H9 (cell line): Measurements from ENCODE around the gene HHIP. TPM values are rescaled to one million over a fixed set of nuclear protein-coding genes. Genes with fewer than 3 reads are reported as not detected.

Experiments
- DNase-seq: peaks from one replicate; pipeline ENCODE4 v3.0.0-alpha.2; 2017
- H2AFZ ChIP-seq: one replicate; pipeline ENCODE4 v1.6.1; 2013; ENCODE audit warnings: mild to moderate bottlenecking, low read length, control low read depth, moderate library complexity
- H2AK5ac ChIP-seq: 2 replicates; pipeline ENCODE4 v1.6.1; 2013; ENCODE audit warnings: low read length, control low read depth, mixed read lengths; ENCODE audit not compliant: insufficient read length
- H2BK120ac ChIP-seq: one replicate; pipeline ENCODE4 v1.6.1; 2013; ENCODE audit warnings: low read depth, mild to moderate bottlenecking, low read length, control low read depth, inconsistent platforms; ENCODE audit not compliant: poor library complexity, severe bottlenecking
- H2BK12ac ChIP-seq: 2 replicates; pipeline ENCODE4 v1.6.1; 2013; ENCODE audit warnings: low read length, control low read depth, mixed read lengths, low read depth; ENCODE audit not compliant: insufficient read length
- H2BK15ac ChIP-seq: 2 replicates; pipeline ENCODE4 v1.6.1; 2013; ENCODE audit warnings: low read depth, low read length, control low read depth
- H2BK20ac ChIP-seq: one replicate; pipeline ENCODE4 v1.6.1; 2013; ENCODE audit warnings: low read depth, mild to moderate bottlenecking, low read length, control low read depth, inconsistent platforms; ENCODE audit not compliant: poor library complexity, severe bottlenecking
- H2BK5ac ChIP-seq: 2 replicates; pipeline ENCODE4 v1.6.1; 2013; ENCODE audit warnings: low read length, control low read depth, mixed read lengths; ENCODE audit not compliant: insufficient read length
- H3K14ac ChIP-seq: 2 replicates; pipeline ENCODE4 v1.6.1; 2013; ENCODE audit warnings: low read length, control low read depth; ENCODE audit not compliant: insufficient read depth
- H3K18ac ChIP-seq: 2 replicates; pipeline ENCODE4 v1.6.1; 2013; ENCODE audit warnings: low read depth, mild to moderate bottlenecking, mixed read lengths, low read length, control low read depth; ENCODE audit not compliant: insufficient read length
- H3K23ac ChIP-seq: 2 replicates; pipeline ENCODE4 v1.6.1; 2013; ENCODE audit warnings: low read length, control low read depth, mixed read lengths, low read depth; ENCODE audit not compliant: insufficient read length
- H3K23me2 ChIP-seq: 2 replicates; pipeline ENCODE4 v1.6.1; 2013; ENCODE audit warnings: low read depth, mild to moderate bottlenecking, mixed read lengths, low read length, control low read depth; ENCODE audit not compliant: insufficient read length, poor library complexity, severe bottlenecking
- H3K27ac ChIP-seq: 2 replicates; pipeline ENCODE4 v1.5.1; 2013; ENCODE audit warnings: low read length, control low read depth, mixed read lengths, low read depth; ENCODE audit not compliant: insufficient read length
- H3K27me3 ChIP-seq: 2 replicates; pipeline ENCODE4 v1.6.1; 2013; ENCODE audit warnings: low read length, control low read depth, inconsistent platforms; ENCODE audit not compliant: insufficient read depth
- H3K4ac ChIP-seq: 2 replicates; pipeline ENCODE4 v1.6.1; 2013; ENCODE audit warnings: low read depth, mild to moderate bottlenecking, control low read depth, inconsistent platforms, low read length, moderate library complexity
- H3K4me1 ChIP-seq: 2 replicates; pipeline ENCODE4 v1.6.1; 2013; ENCODE audit warnings: low read length, control low read depth, inconsistent platforms; ENCODE audit not compliant: insufficient read depth
- H3K4me2 ChIP-seq: 2 replicates; pipeline ENCODE4 v1.6.1; 2013; ENCODE audit warnings: low read length, control low read depth, mixed read lengths; ENCODE audit not compliant: insufficient read length, insufficient read depth
- H3K56ac ChIP-seq: 2 replicates; pipeline ENCODE4 v1.6.1; 2013; ENCODE audit warnings: low read depth, mild to moderate bottlenecking, mixed read lengths, low read length, control low read depth; ENCODE audit not compliant: insufficient read length
- H3K79me1 ChIP-seq: 2 replicates; pipeline ENCODE4 v1.6.1; 2013; ENCODE audit warnings: low read depth, mild to moderate bottlenecking, moderate library complexity, low read length, control low read depth, inconsistent platforms; ENCODE audit not compliant: insufficient read depth, poor library complexity, severe bottlenecking
- H3K79me2 ChIP-seq: 2 replicates; pipeline ENCODE4 v1.6.1; 2013; ENCODE audit warnings: low read length, control low read depth, inconsistent platforms; ENCODE audit not compliant: insufficient read depth
- H3K9ac ChIP-seq: 2 replicates; pipeline ENCODE4 v1.6.1; 2013; ENCODE audit warnings: low read length, control low read depth, mixed read lengths; ENCODE audit not compliant: insufficient read length; ENCODE audit errors: extremely low read depth
- H3K9me3 ChIP-seq: one replicate; pipeline ENCODE4 v1.6.1; 2013; ENCODE audit warnings: low read depth, low read length, inconsistent platforms; ENCODE audit not compliant: control insufficient read depth
- H3T11ph ChIP-seq: one replicate; pipeline ENCODE4 v1.6.1; 2013; ENCODE audit warnings: mild to moderate bottlenecking, low read length, control low read depth, inconsistent platforms
- H4K20me1 ChIP-seq: one replicate; pipeline ENCODE4 v1.6.1; 2013; ENCODE audit not compliant: control insufficient read depth, insufficient read length, insufficient read depth
- H4K5ac ChIP-seq: 2 replicates; pipeline ENCODE4 v1.6.1; 2013; ENCODE audit warnings: low read depth, mild to moderate bottlenecking, mixed read lengths, low read length, control low read depth; ENCODE audit not compliant: insufficient read length
- H4K8ac ChIP-seq: replicated peaks from 2 replicates; pipeline ENCODE4 v1.6.1; 2013; ENCODE audit warnings: low read length, control low read depth, mixed read lengths, low read depth; ENCODE audit not compliant: insufficient read length
- H4K91ac ChIP-seq: 2 replicates; pipeline ENCODE4 v1.6.1; 2013; ENCODE audit warnings: low read depth, mild to moderate bottlenecking, moderate library complexity, mixed read lengths, low read length, control low read depth; ENCODE audit not compliant: insufficient read length
- H3K27ac Mint-ChIP-seq, 3 experiments: 2 replicates in 2 of 3; 3 replicates in 1 of 3; pipeline ENCODE4 v1.8.0; 2020 to 2021; ENCODE audit warnings: mixed read lengths in 3 of 3, mild to moderate bottlenecking in 1 of 3, moderate library complexity in 1 of 3
- H3K27me3 Mint-ChIP-seq: 2 replicates; pipeline ENCODE4 v1.8.0; 2021; ENCODE audit warnings: low read depth, mild to moderate bottlenecking, moderate library complexity, mixed read lengths
- H3K36me3 Mint-ChIP-seq, 3 experiments: 2 replicates in 2 of 3; 3 replicates in 1 of 3; pipeline ENCODE4 v1.8.0; 2020 to 2021; ENCODE audit warnings: low read depth in 3 of 3, mixed read lengths in 3 of 3; ENCODE audit not compliant: insufficient read depth in 1 of 3
- H3K4me1 Mint-ChIP-seq, 2 experiments: 2 replicates each; pipeline ENCODE4 v1.8.0; 2020; ENCODE audit warnings: mixed read lengths in 2 of 2
- H3K4me3 Mint-ChIP-seq, 2 experiments: 2 replicates in 1 of 2; 3 replicates in 1 of 2; pipeline ENCODE4 v1.8.0; 2020 to 2021; ENCODE audit warnings: mild to moderate bottlenecking in 2 of 2, mixed read lengths in 2 of 2, moderate library complexity in 1 of 2
- H3K9me3 Mint-ChIP-seq, 2 experiments: 2 replicates in 1 of 2; 3 replicates in 1 of 2; pipeline ENCODE4 v1.8.0; 2020; ENCODE audit warnings: mild to moderate bottlenecking in 2 of 2, mixed read lengths in 2 of 2, moderate library complexity in 1 of 2
- total RNA-seq: library from RNA; stranded (reverse); gene quantifications from 2 replicates; pipeline ENCODE4 v1.2.1, GENCODE V29; 2021
- TF ChIP-seq, protein P1 (sequence below): fragments of 200-600 bp; sonication (generic); conservative IDR thresholded peaks from 3 replicates; pipeline ENCODE4 v1.8.0; 2021; ENCODE audit warnings: antibody characterized with exemption, mild to moderate bottlenecking

The HHIP gene
- total RNA-seq, 1 experiment from 2014 or later, result 3.8 TPM

GRCh38 chr4:144723471-144723870 lies 77.5 kb downstream of the HHIP start:
- H3K4me1 Mint-ChIP-seq, result peaks cover 7 to 8% of the 10 kb centered on the region in 2 experiments

More at GRCh38 chr4:144723471-144723870, 77.5 kb downstream of the HHIP start:
- Histone ChIP-seq H3K79me2 (no peaks in the 10 kb centered on the region), H3K23me2 (no peaks in the 10 kb centered on the region), H2BK120ac (no peak overlapping the region), H3K4me1 (no peaks in the 10 kb centered on the region), H4K20me1 (no peaks in the 10 kb centered on the region), H2BK12ac (no peak overlapping the region), H2AFZ (no peak overlapping the region), H3K18ac (no peak overlapping the region), H3K14ac (no peak overlapping the region), H3T11ph (no peak overlapping the region), H2BK15ac (no peak overlapping the region), H2BK20ac (no peak overlapping the region), H3K23ac (no peak overlapping the region), H4K91ac (no peak overlapping the region), H3K27me3 (no peaks in the 10 kb centered on the region), H3K79me1 (no peaks in the 10 kb centered on the region), H4K8ac (no peak overlapping the region), H2AK5ac (no peak overlapping the region), H3K4ac (no peak overlapping the region), H3K9me3 (no peaks in the 10 kb centered on the region), H2BK5ac (no peak overlapping the region), H4K5ac (no peak overlapping the region), H3K4me2 (no peak overlapping the region), H3K56ac (no peak overlapping the region), H3K27ac (no peak overlapping the region), H3K9ac (no peak overlapping the region)
- Mint-ChIP-seq H3K36me3 (no peaks in the 10 kb centered on the region), H3K27ac (no peak overlapping the region), H3K27me3 (no peaks in the 10 kb centered on the region), H3K4me3 (no peak overlapping the region), H3K9me3 (no peaks in the 10 kb centered on the region)
- TF ChIP-seq, protein P1, sequence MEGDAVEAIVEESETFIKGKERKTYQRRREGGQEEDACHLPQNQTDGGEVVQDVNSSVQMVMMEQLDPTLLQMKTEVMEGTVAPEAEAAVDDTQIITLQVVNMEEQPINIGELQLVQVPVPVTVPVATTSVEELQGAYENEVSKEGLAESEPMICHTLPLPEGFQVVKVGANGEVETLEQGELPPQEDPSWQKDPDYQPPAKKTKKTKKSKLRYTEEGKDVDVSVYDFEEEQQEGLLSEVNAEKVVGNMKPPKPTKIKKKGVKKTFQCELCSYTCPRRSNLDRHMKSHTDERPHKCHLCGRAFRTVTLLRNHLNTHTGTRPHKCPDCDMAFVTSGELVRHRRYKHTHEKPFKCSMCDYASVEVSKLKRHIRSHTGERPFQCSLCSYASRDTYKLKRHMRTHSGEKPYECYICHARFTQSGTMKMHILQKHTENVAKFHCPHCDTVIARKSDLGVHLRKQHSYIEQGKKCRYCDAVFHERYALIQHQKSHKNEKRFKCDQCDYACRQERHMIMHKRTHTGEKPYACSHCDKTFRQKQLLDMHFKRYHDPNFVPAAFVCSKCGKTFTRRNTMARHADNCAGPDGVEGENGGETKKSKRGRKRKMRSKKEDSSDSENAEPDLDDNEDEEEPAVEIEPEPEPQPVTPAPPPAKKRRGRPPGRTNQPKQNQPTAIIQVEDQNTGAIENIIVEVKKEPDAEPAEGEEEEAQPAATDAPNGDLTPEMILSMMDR, result no peak
- DNase-seq, result no peak
